ENCODE data around the gene RGCC.
"Not testable (repeated sequence)": the region's sequence is repeated elsewhere in the genome, so short reads cannot be mapped to it uniquely, and the experiment has no call there.

RGCC gene

GRCh38 chr13:41492432-41493260 lies 35.3 kb downstream of the RGCC start:
- DNase-seq: no peak

GRCh38 chr13:41494202-41494601 lies 36.9 kb downstream of the RGCC start:
- no peak for DNase-seq

DNA sequence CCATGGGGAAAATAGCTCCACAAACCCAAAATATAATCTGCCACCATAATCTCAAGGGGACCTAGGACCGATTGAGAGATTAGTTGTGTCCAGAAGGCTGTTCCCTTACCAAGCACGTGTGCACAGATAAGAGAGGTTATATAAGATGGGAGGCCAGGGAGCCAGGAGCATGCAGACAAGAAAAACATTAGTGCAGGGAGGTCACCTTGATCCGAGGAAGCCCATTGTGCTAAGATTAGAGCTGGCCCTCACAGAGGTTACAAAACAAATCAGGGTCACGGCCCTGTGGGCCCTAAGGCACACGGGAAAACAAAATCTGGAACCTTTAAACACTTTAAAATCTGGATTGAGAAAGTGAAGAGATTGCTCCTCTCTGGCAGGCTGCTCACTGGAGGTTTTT lies 37.7 kb downstream of the RGCC start:
- no peak for DNase-seq

- DNase-seq: no peak
These were observed 39.3 kb downstream of the RGCC start for GRCh38 chr13:41496420-41497234.

DNA sequence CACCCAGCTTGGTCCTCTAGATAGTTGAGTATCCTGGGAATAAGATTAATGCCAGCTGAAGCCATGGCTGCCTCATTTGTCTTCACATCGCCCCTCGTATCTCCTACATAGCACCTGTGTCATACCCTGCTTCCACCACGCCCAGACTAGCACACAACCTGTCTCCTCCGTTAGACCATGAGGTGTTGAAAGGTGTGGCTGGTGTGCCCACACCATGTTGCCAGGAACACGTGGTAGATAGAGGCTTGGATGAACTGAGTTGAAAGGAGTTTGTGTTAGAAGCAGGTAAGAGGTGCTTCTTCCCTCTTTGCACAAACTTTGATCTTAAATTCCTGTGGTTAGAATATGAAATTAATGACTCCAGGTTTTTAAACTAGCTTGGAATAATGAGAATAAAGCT lies 40.1 kb downstream of the RGCC start:
- no peak for DNase-seq

- DNase-seq: no peak
These were observed 42.1 kb downstream of the RGCC start for GRCh38 chr13:41499452-41499851.

- DNase-seq: no peak
These were observed 43.2 kb downstream of the RGCC start for GRCh38 chr13:41500511-41500910.

DNA sequence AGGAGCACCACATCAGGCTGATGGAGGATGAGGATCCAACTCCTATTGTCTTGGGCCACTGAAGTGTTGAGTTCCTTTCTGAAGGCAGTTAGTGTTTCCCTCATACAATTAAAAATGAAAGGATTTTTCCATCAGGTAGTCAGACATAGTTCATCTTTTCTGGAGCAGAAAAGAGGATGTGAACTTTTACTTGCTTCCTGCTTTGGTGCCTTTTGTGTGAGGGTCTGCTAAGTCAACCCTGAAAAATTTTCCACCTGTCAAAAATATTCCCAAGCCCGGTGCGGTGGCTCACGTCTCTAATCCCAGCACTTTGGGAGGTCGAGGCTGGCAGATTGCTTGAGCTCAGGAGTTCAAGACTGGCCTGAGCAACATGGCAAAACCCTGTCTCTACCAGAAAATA lies 43.9 kb downstream of the RGCC start:
- no peak for DNase-seq

GRCh38 chr13:41502031-41502430 lies 44.7 kb downstream of the RGCC start:
- DNase-seq: no peak

DNA sequence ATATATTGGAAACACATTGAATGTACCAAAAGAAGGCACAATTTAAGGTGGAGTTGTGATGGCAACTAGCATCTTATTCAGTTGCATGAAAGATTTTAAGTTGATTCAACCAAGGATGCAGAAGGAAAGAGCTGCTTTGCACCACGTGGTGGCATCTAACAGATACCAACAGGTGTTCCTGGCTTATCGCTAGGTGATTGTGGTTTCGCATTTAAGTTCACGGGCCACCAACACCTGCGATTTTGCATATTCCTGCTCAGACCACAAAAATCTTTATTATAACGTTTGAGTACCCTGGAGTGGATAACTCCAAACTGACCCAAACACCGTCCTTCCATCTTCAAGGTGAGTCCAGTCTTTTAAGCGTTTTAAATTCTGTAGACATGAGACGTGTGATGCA lies 45.3 kb downstream of the RGCC start:
- DNase-seq: no peak

GRCh38 chr13:41503356-41503755 lies 46.0 kb downstream of the RGCC start:
- no peak for DNase-seq

DNA sequence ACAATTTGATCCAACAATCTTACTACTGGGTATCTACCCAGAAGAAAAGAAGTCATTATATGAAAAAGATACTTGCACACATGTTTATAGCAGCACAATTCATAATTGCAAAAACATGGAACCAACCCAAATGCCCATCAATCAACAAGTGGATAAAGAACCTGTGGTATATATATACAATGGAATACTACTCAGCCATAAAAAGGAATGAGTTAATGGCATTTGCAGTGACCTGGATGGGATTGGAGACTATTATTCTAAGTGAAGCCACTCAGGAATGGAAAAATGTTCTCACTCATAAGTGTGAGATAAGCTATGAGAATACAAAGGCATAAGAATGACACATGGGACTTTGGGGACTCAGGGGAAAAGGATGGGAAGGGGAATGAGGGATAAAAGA lies 47.3 kb downstream of the RGCC start:
- DNase-seq: not testable (repeated sequence)

DNA sequence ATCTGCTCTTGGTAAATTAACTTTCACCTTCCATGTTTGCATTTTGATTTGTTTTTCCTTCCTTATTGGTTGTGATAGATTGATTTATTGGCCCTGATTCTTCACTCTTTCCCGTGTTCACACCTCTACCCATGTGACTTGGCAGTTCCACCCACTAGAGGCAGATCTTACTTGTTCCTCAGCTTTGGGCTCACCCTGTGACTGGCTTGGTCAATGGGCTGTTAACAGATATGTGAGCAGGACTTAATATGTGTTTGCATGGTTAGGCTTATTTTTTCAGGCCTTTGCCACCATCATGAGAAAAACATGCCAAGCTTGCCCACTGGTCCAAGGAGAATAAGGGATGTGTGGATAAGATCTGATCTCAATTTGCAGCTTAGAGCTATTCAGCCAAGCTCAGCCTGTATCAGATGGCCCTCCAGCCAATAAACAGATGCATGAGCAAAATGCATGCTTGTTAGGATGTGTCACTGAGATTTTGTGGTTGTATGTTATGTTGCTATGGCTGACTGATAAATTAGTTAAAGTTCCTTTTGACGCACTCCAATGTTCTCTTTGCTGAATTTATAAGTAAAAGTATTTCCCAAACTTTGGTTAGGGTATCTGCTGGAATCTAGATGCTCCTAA lies 48.0 kb downstream of the RGCC start:
- no peak for DNase-seq

GRCh38 chr13:41506312-41506711 lies 49.0 kb downstream of the RGCC start:
- DNase-seq: no peak

DNA sequence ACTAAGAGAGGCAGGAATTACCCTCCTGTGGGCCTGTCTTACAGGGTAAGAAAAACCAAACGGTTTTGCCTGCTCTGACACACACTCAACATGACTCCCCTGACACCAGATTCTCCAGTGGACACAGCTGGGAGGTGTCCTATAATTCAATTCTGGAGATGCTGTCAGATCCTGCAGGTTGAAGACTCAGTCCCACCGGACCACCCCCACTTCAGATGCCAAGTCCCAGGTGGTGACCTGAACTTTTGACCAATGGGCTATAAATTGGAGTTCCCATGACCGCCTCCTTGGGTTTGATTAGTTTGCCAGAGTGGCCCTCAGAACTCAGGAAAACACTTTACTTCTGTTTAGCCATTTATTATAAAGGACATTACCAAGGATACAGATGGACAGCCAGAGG lies 52.6 kb downstream of the RGCC start:
- no peak for DNase-seq

- DNase-seq: no peak
These were observed 54.5 kb downstream of the RGCC start for GRCh38 chr13:41511827-41512226.

DNA sequence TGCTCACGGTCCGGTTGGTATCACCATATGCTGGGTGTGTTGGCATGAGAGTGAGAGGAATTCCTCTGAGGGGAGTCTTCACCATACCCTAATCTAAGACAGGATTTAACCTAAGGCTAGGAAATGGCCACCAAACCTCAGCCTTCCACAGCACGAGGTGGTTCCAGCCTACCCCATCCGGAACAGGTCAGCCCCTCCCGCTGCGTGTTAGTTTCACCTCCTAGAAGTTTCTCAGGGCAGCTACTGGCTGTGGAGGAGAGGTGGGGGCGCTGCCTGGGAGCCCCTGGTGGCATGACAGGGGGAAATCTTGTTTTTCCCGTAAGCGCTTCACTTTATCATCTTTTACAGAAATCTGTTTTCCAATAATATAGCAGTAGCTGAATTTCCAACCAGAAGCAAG lies 55.1 kb downstream of the RGCC start:
- DNase-seq: no peak

GRCh38 chr13:41513600-41513999 lies 56.2 kb downstream of the RGCC start:
- DNase-seq: no peak

- no peak for DNase-seq
These were observed 57.6 kb downstream of the RGCC start for GRCh38 chr13:41514853-41515395.

GRCh38 chr13:41515491-41516139 lies 58.3 kb downstream of the RGCC start:
- no peak for DNase-seq

DNA sequence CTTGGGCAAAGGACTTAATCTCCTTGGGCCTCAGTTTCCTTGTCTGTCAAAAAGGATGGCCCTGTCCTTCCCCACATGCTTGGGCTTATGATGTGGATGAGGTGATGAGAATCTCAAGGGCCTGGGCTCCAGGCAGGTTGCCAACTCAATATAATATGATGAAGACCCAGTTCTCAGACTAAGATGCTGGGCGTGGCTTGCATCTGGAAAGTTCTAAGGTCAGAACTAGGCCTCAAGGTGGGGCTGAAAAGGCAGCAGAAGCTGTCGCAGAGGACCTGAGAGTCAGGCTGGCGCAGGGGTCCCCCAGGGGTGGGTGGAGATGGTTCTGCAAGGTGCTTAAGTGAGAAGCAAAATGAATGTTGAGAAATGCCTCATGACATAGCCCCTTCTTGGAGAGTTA lies 58.8 kb downstream of the RGCC start:
- DNase-seq: no peak

GRCh38 chr13:41516760-41517159 lies 59.4 kb downstream of the RGCC start:
- DNase-seq: no peak

Measured in NCI-H2227 treated with DMSO at 0.1 percent for 48 hours (cell line).